Pons (tissue), 1 donor: ENCODE data around the gene ADAM10.

Experiments
- DNase-seq: peaks from one replicate; pipeline ENCODE4 v3.0.0-alpha.2; 2016; ENCODE audit warnings: low spot score

The ADAM10 gene

GRCh38 chr15:58551764-58552504 is 197.6 kb downstream of the ADAM10 start:
- DNase-seq, result peak; percentile 46

GRCh38 chr15:58551084-58551763 is 198.3 kb downstream of the ADAM10 start:
- DNase-seq, result no peak

- no peak for DNase-seq
These were observed 199.8 kb downstream of the ADAM10 start for GRCh38 chr15:58549785-58550074.

- no peak for DNase-seq
These were observed 200.3 kb downstream of the ADAM10 start for GRCh38 chr15:58549013-58549784.

GRCh38 chr15:58548308-58549012 is 201.0 kb downstream of the ADAM10 start:
- DNase-seq, result no peak

- DNase-seq, result no peak
These were observed 201.7 kb downstream of the ADAM10 start for GRCh38 chr15:58547628-58548307.

GRCh38 chr15:58546635-58547627 is 202.6 kb downstream of the ADAM10 start:
- no peak for DNase-seq

- DNase-seq, result no peak
These were observed 203.4 kb downstream of the ADAM10 start for GRCh38 chr15:58546066-58546591.

- DNase-seq, result no peak
These were observed 204.0 kb downstream of the ADAM10 start for GRCh38 chr15:58545307-58546065.

GRCh38 chr15:58544756-58545155 is 204.8 kb downstream of the ADAM10 start:
- DNase-seq, result no peak

GRCh38 chr15:58543664-58544335 is 205.7 kb downstream of the ADAM10 start:
- DNase-seq, result no peak

- no peak for DNase-seq
These were observed 208.0 kb downstream of the ADAM10 start for GRCh38 chr15:58541410-58542087.

GRCh38 chr15:58539548-58539947 is 210.0 kb downstream of the ADAM10 start:
- no peak for DNase-seq

GRCh38 chr15:58538901-58539300 is 210.6 kb downstream of the ADAM10 start:
- DNase-seq, result no peak
